ENCODE measurements around the gene ARMC9.
"Not testable (repeated sequence)": the region's sequence is repeated elsewhere in the genome, so short reads cannot be mapped to it uniquely, and the experiment has no call there.

The ARMC9 gene

GRCh38 chr2:231241755-231242507 lies 43.5 kb downstream of the ARMC9 start:
- no peak for DNase-seq (ENCODE audit: low read depth in 2 of 2)

- no peak for DNase-seq (ENCODE audit: low read depth in 2 of 2)
These were observed 45.4 kb downstream of the ARMC9 start for GRCh38 chr2:231243866-231244265.

DNA sequence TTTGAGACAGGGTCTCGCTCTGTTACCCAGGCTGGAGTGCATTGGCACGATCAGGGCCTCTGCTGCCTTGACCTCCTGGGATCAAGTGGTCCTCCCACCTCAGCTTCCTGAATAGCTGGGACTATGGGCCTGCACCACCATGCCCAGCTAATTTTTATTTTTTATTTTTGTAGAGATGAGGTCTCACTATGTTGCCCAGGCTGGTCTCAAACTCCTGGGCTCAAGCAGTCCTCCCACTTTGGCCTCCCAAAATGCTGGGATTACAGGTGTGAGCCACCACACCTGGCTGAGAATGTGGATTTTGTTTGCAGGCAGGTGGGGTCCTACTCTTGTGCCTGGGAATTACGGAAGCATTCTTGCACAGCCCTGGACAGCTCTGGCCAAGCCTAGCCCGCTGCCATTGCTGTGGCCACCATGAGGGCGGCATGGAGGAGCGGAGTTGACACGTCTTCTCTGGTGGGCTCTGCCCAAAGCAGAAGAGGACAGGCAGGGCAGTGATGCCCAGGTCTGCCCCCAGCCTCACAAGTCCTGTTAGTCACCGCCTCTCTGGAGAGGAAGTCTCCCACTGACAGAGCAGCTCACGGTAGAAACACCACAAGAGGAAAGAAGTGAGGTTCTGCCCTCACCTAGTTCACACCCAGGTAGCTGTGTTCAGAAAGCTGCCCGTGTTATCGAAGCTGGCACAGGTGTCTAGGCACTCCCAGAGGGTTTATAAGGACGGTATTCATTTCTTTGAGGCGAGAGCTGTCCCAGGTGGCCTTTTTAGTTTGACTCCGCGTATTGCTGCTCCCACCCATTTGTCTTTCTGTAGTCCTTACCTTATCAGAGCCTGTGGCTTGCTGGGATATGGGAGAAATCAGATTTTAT lies 46.2 kb downstream of the ARMC9 start:
- DNase-seq (ENCODE audit: low read depth in 2 of 2) = no peak

DNA sequence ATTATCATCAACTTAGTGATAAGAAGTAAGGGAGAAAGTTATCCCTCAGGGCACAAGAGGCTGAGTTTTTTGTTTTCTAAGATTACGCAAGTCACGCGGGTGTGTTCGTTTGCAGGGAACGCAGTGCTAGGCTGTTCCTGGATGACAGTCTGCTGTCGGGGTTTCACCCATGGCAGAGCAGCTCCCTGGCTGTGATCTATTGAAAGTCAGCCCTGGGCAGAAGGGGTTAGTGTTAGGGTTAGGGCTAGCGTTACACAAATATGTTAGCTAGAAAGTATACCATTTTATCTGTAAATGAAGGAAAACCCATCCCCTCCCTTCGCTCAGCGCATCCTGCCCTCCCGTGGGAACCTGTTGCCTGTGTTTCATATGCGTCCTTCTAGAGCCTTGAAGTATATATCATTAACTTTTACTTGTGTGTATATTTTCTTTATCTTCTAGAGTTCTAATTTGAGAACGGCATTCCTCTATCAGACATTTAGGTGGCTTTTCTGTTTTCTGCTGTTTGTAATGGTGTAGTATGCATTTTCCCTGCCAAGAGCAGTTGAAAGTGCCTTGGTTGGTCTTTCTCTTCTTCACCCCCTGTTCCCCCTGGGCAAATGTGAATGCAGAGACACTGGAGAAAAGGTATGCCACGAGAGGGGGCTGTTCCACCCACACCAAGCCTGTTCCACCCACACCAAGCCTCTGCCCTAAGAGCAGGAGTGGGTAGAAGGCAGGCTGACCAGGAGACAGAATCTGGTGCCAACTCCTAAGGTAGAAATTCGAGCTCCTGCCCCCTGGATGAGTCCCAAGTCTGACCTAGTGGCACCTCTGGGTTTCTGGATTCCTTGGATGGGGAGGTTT lies 47.0 kb downstream of the ARMC9 start:
- no peak for DNase-seq (ENCODE audit: low read depth in 2 of 2)

GRCh38 chr2:231246171-231246842 lies 47.9 kb downstream of the ARMC9 start:
- DNase-seq (ENCODE audit: low read depth in 2 of 2) = no peak

- no peak for DNase-seq (ENCODE audit: low read depth in 2 of 2)
These were observed 51.7 kb downstream of the ARMC9 start for GRCh38 chr2:231250146-231250545.

GRCh38 chr2:231250698-231251097 lies 52.3 kb downstream of the ARMC9 start:
- no peak for DNase-seq (ENCODE audit: low read depth in 2 of 2)

DNA sequence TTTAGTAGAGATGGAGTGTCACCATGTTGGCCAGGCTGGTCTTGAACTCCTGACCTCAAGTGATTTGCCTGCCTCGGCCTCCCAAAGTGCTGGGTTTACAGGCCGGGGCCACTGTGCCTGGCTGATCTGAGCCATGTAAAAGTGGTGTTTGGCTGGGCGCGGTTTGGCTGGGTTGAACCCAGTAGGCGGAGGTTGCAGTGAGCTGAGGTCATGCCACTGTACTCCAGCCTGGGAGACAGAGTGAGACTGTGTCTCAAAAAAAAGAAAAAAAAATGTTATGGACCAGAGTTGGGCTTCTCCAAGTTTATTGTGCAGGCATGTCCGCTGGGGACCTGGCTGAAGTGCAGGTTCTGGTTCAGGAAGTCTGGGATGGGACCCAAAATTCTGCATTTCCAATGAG lies 54.9 kb downstream of the ARMC9 start:
- not testable (repeated sequence) for DNase-seq (ENCODE audit: low read depth in 2 of 2)

DNA sequence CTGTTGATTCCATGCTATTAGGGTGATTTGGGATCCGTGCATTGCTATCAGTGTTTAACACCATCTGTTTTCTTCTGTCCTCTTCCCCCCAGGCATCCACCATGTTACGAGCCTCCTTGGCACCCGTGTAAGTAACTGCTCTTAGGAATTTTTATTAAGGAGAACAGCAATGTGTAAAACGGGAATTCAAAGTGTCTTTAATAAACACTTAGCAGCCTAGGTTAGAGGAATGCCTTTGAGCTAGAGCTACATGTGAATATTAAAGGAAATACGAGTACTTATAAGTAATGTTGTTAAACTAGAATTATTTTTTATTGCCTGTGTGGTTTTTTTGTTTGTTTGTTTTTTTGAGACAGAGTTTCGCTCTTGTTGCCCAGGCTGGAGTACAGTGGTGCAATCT lies 58.1 kb downstream of the ARMC9 start:
- DNase-seq (ENCODE audit: low read depth in 2 of 2) = no peak

DNA sequence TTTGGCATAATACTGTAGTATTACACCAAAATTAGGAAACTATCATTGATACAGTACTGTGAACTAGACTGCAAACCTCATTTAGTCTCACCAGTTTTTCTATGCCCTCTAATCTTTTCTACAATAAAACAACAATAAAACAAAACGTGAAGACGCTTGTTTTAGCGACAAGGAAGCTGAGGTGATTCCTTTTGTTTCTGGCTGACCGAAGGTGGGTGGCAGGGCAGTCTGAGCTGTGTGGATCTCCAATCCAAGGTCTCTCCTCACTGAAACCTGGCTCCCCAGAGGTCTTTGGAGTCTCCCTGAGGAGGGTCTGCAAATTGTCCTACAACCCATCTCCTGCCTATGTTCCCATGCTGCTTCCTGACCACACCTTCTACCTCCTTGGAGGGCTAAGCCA lies 59.3 kb downstream of the ARMC9 start:
- DNase-seq (ENCODE audit: low read depth in 2 of 2) = no peak

DNA sequence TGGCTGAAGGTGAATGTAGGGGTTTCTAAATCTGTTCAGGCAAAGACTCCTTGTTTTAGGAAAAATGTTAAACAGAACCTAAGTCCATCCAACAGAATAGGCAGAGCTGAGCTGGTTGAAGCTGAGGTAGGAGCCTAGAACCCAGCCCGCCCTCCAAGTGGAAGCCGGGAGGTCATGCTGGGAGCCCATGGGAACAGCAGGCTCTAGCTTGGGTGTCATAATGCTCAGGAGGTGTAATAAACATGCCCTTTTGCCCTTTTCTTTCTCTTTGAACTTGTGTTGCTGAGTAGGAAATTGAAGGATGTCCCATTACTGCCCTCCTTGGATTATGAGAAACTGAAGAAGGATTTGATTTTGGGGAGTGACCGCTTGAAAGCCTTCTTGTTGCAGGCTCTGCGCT lies 60.3 kb downstream of the ARMC9 start:
- no peak for DNase-seq (ENCODE audit: low read depth in 2 of 2)

DNA sequence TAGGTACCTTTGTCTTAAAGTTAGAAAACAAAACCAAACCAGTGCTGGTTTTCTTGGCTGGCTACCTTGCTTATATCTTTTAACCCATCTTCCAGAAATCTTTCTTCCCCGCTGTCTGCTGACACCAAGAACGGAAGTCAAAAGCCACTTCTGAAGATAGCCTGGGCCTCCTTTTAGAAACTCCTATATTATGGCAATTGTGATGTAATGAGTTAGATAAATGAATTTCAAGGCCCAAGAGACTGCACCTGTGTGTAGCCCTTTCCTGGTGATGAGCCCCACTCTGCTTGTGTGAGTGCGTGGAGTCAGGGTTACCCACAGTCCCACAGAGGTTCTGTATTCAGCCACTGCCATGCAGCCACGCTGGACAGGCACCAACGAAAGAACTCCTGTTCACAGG lies 60.7 kb downstream of the ARMC9 start:
- DNase-seq (ENCODE audit: low read depth in 2 of 2) = no peak

DNA sequence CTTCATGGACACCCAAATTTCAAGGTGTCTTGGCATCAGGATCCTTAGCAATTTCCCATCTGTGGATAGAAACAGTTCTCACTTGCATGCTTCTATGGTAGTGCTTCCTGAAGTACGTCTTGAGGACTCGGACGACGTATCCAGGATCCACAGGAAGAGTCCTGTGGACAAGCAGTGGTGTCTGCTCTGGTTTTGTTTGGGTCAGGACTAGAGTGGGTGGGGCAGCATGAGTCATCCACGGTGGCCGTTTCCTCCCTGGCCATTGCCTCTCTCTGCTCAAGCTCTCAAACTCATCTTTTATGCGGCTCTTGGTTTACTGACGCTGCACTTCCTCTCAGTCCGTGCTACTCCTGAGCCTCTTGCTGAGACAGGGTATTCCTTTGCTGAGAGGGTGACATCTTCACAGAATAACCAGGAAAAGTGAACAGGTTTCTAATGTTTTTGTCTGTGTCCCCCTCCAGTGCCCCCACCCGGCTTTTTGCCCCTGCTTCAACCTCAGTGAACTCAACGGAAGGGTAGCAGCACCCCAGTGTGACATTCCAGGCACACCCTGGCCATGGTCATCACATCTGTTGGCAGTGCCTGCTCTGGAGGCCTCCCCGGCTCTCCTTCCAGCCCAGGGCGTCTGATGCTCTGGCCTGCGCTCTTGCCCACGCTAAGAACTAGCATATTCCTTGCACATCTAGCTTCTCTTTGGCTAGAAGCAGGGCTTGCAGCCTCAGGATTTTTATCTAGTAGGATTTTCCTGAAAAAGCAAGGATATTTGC lies 62.2 kb downstream of the ARMC9 start:
- DNase-seq (ENCODE audit: low read depth in 2 of 2) = no peak

- DNase-seq (ENCODE audit: low read depth in 2 of 2) = no peak
These were observed 64.8 kb downstream of the ARMC9 start for GRCh38 chr2:231263118-231263831.

- no peak for DNase-seq (ENCODE audit: low read depth in 2 of 2)
These were observed 72.0 kb downstream of the ARMC9 start for GRCh38 chr2:231270221-231271114.

DNA sequence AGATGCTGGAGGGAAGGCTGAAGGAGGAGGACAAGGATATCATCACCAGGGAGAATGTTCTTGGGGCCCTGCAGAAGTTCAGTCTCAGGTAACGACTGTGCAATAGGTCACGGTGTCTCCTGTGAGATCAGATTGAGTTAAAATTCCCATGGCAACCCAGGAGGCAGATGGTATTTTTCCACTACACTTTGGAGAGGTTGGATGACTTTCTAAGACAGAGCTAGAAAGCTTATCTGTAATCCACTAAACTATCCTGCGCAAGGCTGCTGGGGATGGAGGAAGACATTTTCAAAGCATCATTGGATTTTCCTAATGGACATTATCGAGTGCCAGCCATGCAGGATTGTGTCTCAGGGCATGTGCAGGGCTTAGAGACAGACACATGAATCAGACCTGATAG lies 74.6 kb downstream of the ARMC9 start:
- no peak for DNase-seq (ENCODE audit: low read depth in 2 of 2)

DNA sequence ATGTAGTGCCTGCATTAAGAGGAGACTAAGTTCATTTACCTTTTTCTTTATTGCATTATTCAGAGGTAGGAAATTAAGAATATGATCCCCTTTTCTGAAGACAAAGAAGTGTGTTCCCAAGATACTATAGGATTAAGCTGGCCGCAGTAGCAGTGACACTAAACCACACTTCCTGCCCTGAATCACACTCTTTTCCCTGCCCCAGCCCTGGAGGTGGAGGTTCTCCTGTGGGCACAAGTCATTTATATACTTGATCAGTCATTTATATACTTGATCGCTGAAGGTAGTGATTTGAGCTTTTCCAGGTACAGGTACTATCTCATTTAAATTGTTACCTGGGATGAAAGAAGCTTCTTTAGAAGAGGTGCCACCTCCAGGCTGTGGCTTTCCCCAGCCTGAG lies 78.6 kb downstream of the ARMC9 start:
- DNase-seq (ENCODE audit: low read depth in 2 of 2) = no peak

GRCh38 chr2:231277962-231278361 lies 79.5 kb downstream of the ARMC9 start:
- no peak for DNase-seq (ENCODE audit: low read depth in 2 of 2)

GRCh38 chr2:231278868-231279267 lies 80.4 kb downstream of the ARMC9 start:
- DNase-seq (ENCODE audit: low read depth in 2 of 2) = no peak

Measured in stimulated activated CD8-positive, alpha-beta memory T cell treated with anti-CD3 and anti-CD28 coated beads, Interleukin-7, amount 100 ng/mL, for 4 hours (primary cell).